Aorta (tissue), 5 donors: ENCODE measurements around the gene ACSS2. TPM values are rescaled to one million over a fixed set of nuclear protein-coding genes. Genes with fewer than 3 reads are reported as not detected.
A peak's percentile ranks its signal among the peaks of the same experiment; 100 is the strongest.

ENCODE experiments used
- ATAC-seq: fragments of 200-7000 bp; cut with Tn5 transposase; one replicate; pipeline ENCODE4 v1.9.1; 2022; ENCODE audit warnings: moderate library complexity; ENCODE audit not compliant: low FRiP score
- DNase-seq, 2 donors: peaks; one replicate each; pipeline ENCODE4 v3.0.0-alpha.2; 2020
- H3K27ac ChIP-seq, 2 donors: one replicate each; pipeline ENCODE4 v1.5.1; 2013; ENCODE audit warnings: low read length in 2 of 2, mild to moderate bottlenecking in 2 of 2, moderate library complexity in 2 of 2, control low read depth in 1 of 2, inconsistent platforms in 1 of 2, low read depth in 1 of 2
- H3K27me3 ChIP-seq, 2 donors: one replicate each; pipeline ENCODE4 v1.6.1; 2013; ENCODE audit warnings: control low read depth in 1 of 2, low read length in 1 of 2, mild to moderate bottlenecking in 1 of 2, moderate library complexity in 1 of 2; ENCODE audit not compliant: insufficient read depth in 2 of 2, control insufficient read depth in 1 of 2
- H3K36me3 ChIP-seq, 2 donors: one replicate each; pipeline ENCODE4 v1.6.1; 2013; ENCODE audit warnings: control low read depth in 1 of 2, low read length in 1 of 2, mild to moderate bottlenecking in 1 of 2; ENCODE audit not compliant: insufficient read depth in 2 of 2, control insufficient read depth in 1 of 2
- H3K4me1 ChIP-seq, 2 donors: one replicate each; pipeline ENCODE4 v1.6.1; 2013; ENCODE audit warnings: low read length in 2 of 2, control low read depth in 1 of 2, mild to moderate bottlenecking in 1 of 2, moderate library complexity in 1 of 2; ENCODE audit not compliant: insufficient read depth in 2 of 2, control insufficient read depth in 1 of 2
- H3K4me3 ChIP-seq, 2 donors: one replicate each; pipeline ENCODE4 v1.5.1; 2013; ENCODE audit warnings: low read length in 2 of 2, control low read depth in 1 of 2, mild to moderate bottlenecking in 1 of 2
- H3K9me3 ChIP-seq: one replicate; pipeline ENCODE4 v1.6.1; 2013; ENCODE audit warnings: mild to moderate bottlenecking, low read length; ENCODE audit not compliant: control insufficient read depth
- WGBS, 2 donors: extraction: QIAGEN DNeasy Blood & Tissue Kit; methylation state at CpG; one replicate each; pipeline ENCODE4 v1.1.7; 2013; 5-methylcytosine and 5-hydroxymethylcytosine counted together
- intact Hi-C, 2 donors: fragments of 100-400 bp; cut with DNase I; formaldehyde crosslinking; loops; one replicate each; pipeline versions ENCODE4 v1.14.2 to v1.15.0; 2022
- long read RNA-seq, 2 donors: library from polyadenylated mRNA; unstranded; transcript quantifications; one replicate each; pipeline ENCODE4 v2.0.0, GENCODE V29; 2020 to 2021
- polyA plus RNA-seq, 2 donors: library from polyadenylated mRNA; stranded (reverse); fragments of 200-250 nt; gene quantifications; one replicate each; pipeline ENCODE4 v1.2.3, GENCODE V29; 2013
- total RNA-seq, 2 donors: library from RNA; stranded (reverse); fragmentation: NEBNext Ultra II Directional; extraction: Animal tissue kit (Norgen Biotek cat#: 25700); gene quantifications; one replicate each; pipeline ENCODE4 v1.2.1, GENCODE V29; 2021
- donor health status: healthy with polysubstance abuse.
- donor health status: Bipolar disorder and iron deficiency.
- donor health status: DM: no; HTN: no; CAD: no.
- donor health status: DM: no; HTN: no; CAD: no.
- donor health status: DM: yes; HTN: yes; CAD: no.

Gene ACSS2, protein sequence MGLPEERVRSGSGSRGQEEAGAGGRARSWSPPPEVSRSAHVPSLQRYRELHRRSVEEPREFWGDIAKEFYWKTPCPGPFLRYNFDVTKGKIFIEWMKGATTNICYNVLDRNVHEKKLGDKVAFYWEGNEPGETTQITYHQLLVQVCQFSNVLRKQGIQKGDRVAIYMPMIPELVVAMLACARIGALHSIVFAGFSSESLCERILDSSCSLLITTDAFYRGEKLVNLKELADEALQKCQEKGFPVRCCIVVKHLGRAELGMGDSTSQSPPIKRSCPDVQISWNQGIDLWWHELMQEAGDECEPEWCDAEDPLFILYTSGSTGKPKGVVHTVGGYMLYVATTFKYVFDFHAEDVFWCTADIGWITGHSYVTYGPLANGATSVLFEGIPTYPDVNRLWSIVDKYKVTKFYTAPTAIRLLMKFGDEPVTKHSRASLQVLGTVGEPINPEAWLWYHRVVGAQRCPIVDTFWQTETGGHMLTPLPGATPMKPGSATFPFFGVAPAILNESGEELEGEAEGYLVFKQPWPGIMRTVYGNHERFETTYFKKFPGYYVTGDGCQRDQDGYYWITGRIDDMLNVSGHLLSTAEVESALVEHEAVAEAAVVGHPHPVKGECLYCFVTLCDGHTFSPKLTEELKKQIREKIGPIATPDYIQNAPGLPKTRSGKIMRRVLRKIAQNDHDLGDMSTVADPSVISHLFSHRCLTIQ
- total RNA-seq, result 10 to 100 TPM; 64.8 to 87.4 TPM
- 10 to 100 TPM; 59.4 to 99.0 TPM for polyA plus RNA-seq
- long read RNA-seq, donor 1, transcript ACSS2-202 (18 exons, 3,065 nt), result major isoform, 126 of 195 reads
- long read RNA-seq, donor 1, partial matches to known transcripts, result 19 of 195 reads
- long read RNA-seq, donor 1, other reads (novel, unspliced or antisense), result 43 of 195 reads
- long read RNA-seq, donor 2, transcript ACSS2-202 (18 exons, 3,065 nt), result major isoform, 15 of 43 reads
- long read RNA-seq, donor 2, partial matches to known transcripts, result 12 of 43 reads
- long read RNA-seq, donor 2, other reads (novel, unspliced or antisense), result 15 of 43 reads

DNA sequence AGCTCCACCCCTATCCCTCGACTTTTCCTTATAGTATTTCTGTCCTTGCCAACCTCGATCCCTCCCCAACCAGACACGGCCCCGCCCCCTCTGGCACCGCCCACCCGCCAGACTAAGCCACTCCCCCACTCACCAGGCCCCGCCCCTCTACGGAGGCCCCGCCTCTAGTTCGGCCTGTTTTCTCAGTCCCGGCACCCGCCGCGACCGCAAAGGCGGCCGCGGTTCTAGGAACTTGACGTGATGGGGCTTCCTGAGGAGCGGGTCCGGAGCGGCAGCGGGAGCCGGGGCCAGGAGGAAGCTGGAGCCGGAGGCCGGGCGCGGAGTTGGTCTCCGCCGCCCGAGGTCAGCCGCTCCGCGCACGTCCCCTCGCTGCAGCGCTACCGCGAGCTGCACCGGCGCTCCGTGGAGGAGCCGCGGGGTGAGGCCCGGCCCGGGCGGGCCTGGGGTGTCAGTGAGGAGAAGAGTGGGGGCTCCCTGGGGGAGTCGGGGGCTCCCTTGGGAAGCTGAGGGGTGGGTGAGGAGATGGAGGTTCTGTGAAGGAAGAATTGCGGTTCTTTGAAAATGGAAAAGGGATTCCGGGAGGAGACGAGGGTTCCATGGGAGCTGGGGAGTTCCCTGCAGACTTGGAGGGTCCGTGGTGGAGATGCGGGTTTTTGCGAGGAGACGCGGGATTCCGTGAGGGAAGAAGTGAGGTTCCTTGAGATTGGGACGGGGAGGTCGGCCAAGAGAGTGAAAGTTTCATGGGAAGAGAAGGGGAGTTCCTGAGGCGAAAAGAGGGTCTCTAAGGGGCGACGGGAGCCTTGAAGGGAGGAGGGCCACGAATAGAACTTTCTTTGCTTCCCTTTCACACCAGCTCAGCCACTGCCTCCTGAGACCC lies at the start of gene ACSS2:
Gene ACSS2 (plus strand): TSS at position 207 of the 877 bp plus-strand sequence. CDS start 34 bp downstream, at position 241.
- intact Hi-C loops, result loop anchor here in 1 of 2 donors (5.0 kb wide), 1 partner anchor 46 kb away; no protein-coding TSS in a partner anchor
- DNase-seq (peak in 1 of 2 donors; percentile 100), ATAC-seq (peak; percentile 94)
- H3K36me3 ChIP-seq, result no peaks in the 10 kb centered on the region
- peak within 1 kb of the TSS; percentile 52 to 83 for H3K27ac ChIP-seq
- H3K4me1 ChIP-seq, result peaks cover 0 to 4% of the 10 kb centered on the region in 2 donors
- H3K4me3 ChIP-seq, result peak within 1 kb of the TSS; percentile 64 to 98
- H3K9me3 ChIP-seq, result no peaks in the 10 kb centered on the region
- H3K27me3 ChIP-seq, result no peaks in the 10 kb centered on the region
- 1% methylated on average over 60 to 63 of the region's 63 CpGs for WGBS, 2 donors

DNA sequence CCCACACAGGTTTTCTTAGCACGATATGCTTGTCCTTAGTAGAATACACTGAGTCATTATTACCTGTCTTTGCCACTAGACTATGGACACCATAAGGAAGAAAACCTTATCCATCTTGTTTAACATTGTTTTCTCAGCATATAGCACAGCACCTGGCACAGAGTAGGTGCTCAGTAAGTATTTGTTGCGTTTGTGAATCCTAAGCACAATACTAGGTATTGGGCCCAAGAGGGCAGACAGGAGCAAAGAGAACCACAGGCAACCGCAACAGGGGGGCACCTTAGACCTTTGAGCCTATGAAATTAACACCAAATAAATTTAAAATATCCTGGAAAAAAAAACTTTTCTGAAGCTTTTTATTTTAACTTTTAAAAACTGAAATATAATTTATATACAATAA lies 47.2 kb upstream of the ACSS2 start:
- H3K36me3 ChIP-seq, result no peaks in the 10 kb centered on the region
- intact Hi-C loops, result loop anchor here in 1 of 2 donors (10.0 kb wide), 1 partner anchor 376 kb away; no protein-coding TSS in a partner anchor
- 72 to 75% methylated on average over 3 of the region's 3 CpGs for WGBS, 2 donors
- no peak for ATAC-seq
- DNase-seq, result no peak
- H3K4me1 ChIP-seq, result no peaks in the 10 kb centered on the region
- H3K27me3 ChIP-seq, result no peaks in the 10 kb centered on the region
- no peaks in the 10 kb centered on the region for H3K9me3 ChIP-seq
- H3K4me3 ChIP-seq, result no peak overlapping the region
- H3K27ac ChIP-seq, result no peak overlapping the region

DNA sequence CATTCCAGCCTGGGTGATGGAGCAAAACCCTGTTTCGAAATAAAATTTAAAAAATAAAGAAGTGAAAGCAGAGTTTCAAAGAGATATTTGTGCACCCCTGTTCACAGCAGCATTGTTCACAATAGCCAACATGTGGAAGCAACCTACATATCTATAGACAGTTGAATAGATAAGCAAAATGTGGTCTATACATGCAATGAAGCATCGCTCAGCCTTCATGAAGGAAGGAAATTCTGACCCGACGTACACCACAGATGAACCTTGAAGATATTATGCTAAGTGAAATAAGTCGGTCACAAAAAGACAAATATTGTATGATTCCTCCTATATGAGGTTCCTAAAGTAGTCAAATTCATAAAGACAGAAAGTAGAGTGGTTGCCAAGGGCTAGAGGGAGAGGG lies 44.5 kb upstream of the ACSS2 start:
- H3K4me3 ChIP-seq, result no peak overlapping the region
- H3K27ac ChIP-seq, result no peak overlapping the region
- intact Hi-C loops, result loop anchor here (10.0 kb wide), 2 partner anchors 263 to 373 kb away; partner anchors contain the start of gene TRPC4AP (in 2 of the 2)
- no peaks in the 10 kb centered on the region for H3K9me3 ChIP-seq
- 76 to 78% methylated on average over 5 of the region's 5 CpGs for WGBS, 2 donors
- H3K4me1 ChIP-seq, result no peaks in the 10 kb centered on the region
- H3K36me3 ChIP-seq, result no peaks in the 10 kb centered on the region
- DNase-seq (no peak), ATAC-seq (no peak)
- no peaks in the 10 kb centered on the region for H3K27me3 ChIP-seq

DNA sequence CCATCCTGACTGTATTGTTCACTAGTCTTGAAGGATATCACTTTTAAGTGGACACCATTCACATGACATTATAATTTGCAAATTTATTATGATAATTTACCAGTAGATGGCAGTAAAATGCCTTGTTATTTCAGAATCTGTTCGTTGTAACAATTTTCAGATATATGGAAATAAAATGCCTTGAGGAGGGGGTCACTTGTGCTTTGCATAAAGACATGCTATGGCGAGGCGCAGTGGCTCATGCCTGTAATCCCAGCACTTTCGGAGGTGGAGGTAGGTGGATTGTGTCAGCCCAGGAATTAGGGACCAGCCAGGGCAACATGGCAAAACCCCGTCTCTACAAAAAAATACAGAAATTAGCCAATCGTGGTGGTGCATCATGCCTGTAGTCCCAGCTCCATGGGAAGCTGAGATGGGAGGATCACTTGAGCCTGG lies 41.9 kb upstream of the ACSS2 start:
- 33 to 39% methylated on average over 6 of the region's 6 CpGs for WGBS, 2 donors
- intact Hi-C loops, result loop anchor here (10.0 kb wide), 2 partner anchors 260 to 370 kb away; partner anchors contain the start of gene TRPC4AP (in 2 of the 2)
- H3K4me1 ChIP-seq, result no peaks in the 10 kb centered on the region

DNA sequence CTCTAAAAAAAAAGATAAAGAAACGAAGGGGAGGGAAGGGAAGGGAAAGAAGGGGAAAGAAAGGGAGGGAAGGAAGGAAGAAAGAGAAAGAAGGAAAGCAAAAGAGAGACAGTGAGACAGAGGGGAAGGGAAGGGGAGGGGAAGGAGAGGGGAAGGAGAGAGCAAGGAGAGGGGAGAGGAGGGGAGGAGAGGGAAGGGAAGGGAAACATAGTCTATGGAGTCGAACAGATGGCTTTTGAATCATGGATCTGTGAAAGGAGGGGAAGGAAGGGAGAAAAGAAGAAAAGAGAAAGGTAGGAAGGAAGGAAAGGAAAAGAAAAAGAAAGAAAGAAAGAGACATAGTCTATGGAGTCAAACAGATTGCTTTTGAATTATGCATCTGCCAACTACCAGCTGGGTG lies 34.3 kb upstream of the ACSS2 start:
- DNase-seq, result no peak
- Histone ChIP-seq H3K4me3 (no peak overlapping the region), H3K4me1 (no peaks in the 10 kb centered on the region), H3K36me3 (peaks cover 0 to under 1% of the 10 kb centered on the region in 2 donors), H3K27me3 (no peaks in the 10 kb centered on the region), H3K27ac (no peak overlapping the region), H3K9me3 (no peaks in the 10 kb centered on the region)
- intact Hi-C loops, result no loop called here
- no peak for ATAC-seq
- 64 to 66% methylated on average over 2 of the region's 2 CpGs for WGBS, 2 donors

More for the DNA sequence above, 41.9 kb upstream of the ACSS2 start:
- Histone ChIP-seq H3K36me3 (no peaks in the 10 kb centered on the region), H3K27me3 (no peaks in the 10 kb centered on the region), H3K9me3 (no peaks in the 10 kb centered on the region), H3K27ac (no peak overlapping the region), H3K4me3 (no peak overlapping the region)
- ATAC-seq, result no peak
- no peak for DNase-seq

DNA sequence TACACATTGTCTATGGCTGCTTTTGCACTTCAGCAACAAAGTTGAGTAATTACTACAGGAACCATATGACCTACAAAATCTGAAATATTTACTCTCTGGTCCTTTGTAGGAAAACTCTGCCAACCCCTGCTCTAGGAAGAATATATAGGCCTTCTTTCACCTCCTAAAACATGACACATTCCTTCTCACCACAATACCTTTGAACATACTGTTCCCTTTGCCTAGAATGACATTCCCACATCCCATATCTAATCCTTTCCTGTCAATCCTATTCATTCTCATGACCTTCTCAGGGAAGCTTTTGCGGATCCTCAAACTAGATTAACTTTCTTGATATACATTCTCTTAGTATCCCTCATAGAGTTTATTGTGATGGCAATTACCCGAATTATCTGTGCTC lies 33.0 kb upstream of the ACSS2 start:
- no peaks in the 10 kb centered on the region for H3K9me3 ChIP-seq
- WGBS, 2 donors, result 92 to 96% methylated on average over 2 of the region's 2 CpGs
- no peak overlapping the region for H3K27ac ChIP-seq
- H3K27me3 ChIP-seq, result no peaks in the 10 kb centered on the region
- DNase-seq, result no peak
- no peaks in the 10 kb centered on the region for H3K4me1 ChIP-seq
- intact Hi-C loops, result no loop called here
- no peak for ATAC-seq
- no peak overlapping the region for H3K4me3 ChIP-seq
- peaks cover 2 to 3% of the 10 kb centered on the region in 2 donors for H3K36me3 ChIP-seq

DNA sequence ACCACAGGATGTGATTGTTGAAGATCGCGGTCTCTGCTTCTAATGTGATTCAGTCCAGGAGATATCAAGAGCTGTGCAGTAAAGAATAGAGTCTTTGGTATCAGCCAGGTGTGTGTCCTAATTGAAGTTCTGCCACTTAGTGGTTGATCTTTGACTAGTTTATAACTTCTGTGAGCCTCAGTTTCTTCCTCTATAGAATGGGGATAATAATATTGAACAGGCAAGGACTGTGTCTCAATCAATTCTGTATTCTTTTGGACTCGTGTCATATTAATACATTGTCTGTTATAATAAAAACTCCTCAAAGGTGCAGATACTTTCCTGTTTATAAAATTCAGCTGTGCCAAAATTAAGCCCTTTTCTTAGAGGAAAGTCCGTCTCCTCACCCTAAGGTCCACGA lies 27.8 kb upstream of the ACSS2 start:
- H3K27ac ChIP-seq, result no peak overlapping the region
- ATAC-seq (no peak), DNase-seq (no peak)
- H3K27me3 ChIP-seq, result no peaks in the 10 kb centered on the region
- H3K4me3 ChIP-seq, result no peak overlapping the region
- H3K36me3 ChIP-seq, result peaks cover 3% of the 10 kb centered on the region in 2 donors
- no peaks in the 10 kb centered on the region for H3K9me3 ChIP-seq
- intact Hi-C loops, result no loop called here
- WGBS, 2 donors, result 93 to 97% methylated on average over 5 of the region's 5 CpGs
- no peaks in the 10 kb centered on the region for H3K4me1 ChIP-seq

DNA sequence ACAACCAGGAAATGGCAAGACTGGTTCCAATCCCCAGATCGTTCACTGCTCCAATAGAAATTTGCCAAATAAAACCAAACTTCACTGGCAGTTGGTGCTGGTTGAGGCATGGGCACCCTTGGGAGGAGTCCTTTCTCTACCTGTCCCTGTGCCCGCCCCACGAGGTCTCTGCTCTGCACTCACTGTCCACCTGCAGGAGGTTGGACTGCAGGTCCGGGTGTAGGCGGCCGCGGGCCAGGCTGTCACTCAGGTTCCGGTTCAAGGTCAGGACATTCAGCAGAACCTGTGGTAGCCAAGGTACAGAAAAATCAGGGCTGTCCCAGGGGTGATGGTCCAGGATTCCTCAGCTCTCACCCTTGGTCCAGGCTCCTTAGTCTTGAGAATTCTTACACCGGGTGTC lies 26.6 kb upstream of the ACSS2 start:
- ATAC-seq (no peak), DNase-seq (peak in 1 of 2 donors; percentile 56)
- intact Hi-C loops, result no loop called here
- 89 to 93% methylated on average over 9 of the region's 9 CpGs for WGBS, 2 donors
- Histone ChIP-seq H3K36me3 (peaks cover 3% of the 10 kb centered on the region in 2 donors), H3K9me3 (no peaks in the 10 kb centered on the region), H3K27ac (no peak overlapping the region), H3K4me3 (no peak overlapping the region), H3K4me1 (no peaks in the 10 kb centered on the region), H3K27me3 (no peaks in the 10 kb centered on the region)
